ENCODE results near the gene DTX1. TPM values are rescaled to one million over a fixed set of nuclear protein-coding genes. Genes with fewer than 3 reads are reported as not detected.
A peak's percentile ranks its signal among the peaks of the same experiment; 100 is the strongest.

The DTX1 gene
- total RNA-seq, 2 donors from 2014 or later = 4.5 to 6.3 TPM

- DNase-seq (ENCODE audit: low spot score) = no peak
- intact Hi-C loops (cut with DNase I) = no loop called here
Observed at GRCh38 chr12:113067987-113068935, 11.7 kb downstream of the DTX1 start.

DNA sequence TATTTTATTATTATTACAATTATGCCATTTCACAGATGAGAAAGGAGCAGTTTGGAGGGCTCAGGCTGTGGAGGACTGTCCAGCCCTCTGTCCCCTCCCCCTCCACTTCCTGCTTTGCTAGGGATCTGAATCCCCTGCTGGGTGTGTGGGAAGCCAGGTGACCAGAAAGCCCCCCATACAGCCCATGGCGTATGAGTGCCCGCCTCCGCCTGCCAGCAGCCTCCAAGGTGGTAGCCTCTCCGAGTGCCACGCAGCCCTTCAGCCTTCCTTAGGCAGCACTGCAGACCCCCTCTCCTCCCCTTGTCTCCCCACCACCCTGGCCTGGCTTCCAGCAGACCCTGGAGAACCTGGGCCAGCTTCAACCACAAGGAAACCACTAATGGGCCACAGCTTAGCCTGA is 12.6 kb downstream of the DTX1 start:
- DNase-seq (ENCODE audit: low spot score) = no peak
- intact Hi-C loops (cut with DNase I) = no loop called here

GRCh38 chr12:113069751-113070116 is 13.2 kb downstream of the DTX1 start:
- intact Hi-C loops (cut with DNase I) = no loop called here
- DNase-seq (ENCODE audit: low spot score) = no peak

GRCh38 chr12:113070117-113070906 is 13.8 kb downstream of the DTX1 start:
- DNase-seq (ENCODE audit: low spot score) = no peak
- intact Hi-C loops (cut with DNase I) = no loop called here

- intact Hi-C loops (cut with DNase I) = no loop called here
- no peak for DNase-seq (ENCODE audit: low spot score)
Observed at GRCh38 chr12:113071135-113072112, 14.9 kb downstream of the DTX1 start.

DNA sequence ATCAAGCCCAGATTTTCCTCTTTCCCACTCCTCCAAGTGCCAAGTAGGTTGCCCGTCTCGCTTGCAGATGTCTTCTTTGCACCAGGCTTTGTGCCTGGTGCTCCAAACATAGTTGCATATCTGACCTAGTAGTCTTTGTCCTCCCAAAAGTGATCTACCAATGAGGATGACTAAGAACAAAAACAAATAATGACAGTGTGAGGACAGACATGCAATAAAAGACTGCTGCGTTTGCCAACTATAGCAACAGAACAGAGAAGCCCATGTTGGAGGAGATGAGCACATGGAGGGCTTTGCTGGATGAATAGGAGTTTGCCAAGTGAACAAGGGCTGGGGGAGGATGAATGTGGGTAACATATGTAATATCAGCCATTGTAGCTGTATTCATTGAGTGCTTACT is 15.6 kb downstream of the DTX1 start:
- DNase-seq (ENCODE audit: low spot score) = no peak
- intact Hi-C loops (cut with DNase I) = no loop called here

DNA sequence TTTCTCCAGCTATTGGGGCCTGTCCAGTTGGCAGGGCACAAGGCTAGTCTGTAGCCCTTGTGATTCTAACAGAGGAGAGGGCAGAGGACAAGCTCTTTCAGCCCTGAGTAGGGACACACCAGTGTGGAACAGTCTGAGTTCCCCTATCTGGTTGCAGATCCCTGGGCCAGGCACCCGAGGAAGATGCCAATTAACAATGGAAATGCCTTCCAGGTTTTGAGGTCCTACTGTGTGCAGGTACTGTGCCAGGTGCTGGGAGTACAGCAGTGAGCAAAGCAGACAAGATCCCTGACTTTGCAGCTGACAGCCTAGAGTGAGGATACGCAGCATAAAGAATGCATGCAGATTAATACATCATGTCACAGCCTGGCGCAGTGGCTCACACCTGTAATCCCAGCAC is 17.1 kb downstream of the DTX1 start:
- intact Hi-C loops (cut with DNase I) = no loop called here

GRCh38 chr12:113075137-113075683 is 18.7 kb downstream of the DTX1 start:
- peak; percentile 44 for DNase-seq (ENCODE audit: low spot score)
- intact Hi-C loops (cut with DNase I) = loop anchor here in 1 of 2 donors (2.0 kb wide), 1 partner anchor 32 kb away; no protein-coding TSS in a partner anchor

More for the DNA sequence above, 17.1 kb downstream of the DTX1 start:
- no peak for DNase-seq (ENCODE audit: low spot score)

DNA sequence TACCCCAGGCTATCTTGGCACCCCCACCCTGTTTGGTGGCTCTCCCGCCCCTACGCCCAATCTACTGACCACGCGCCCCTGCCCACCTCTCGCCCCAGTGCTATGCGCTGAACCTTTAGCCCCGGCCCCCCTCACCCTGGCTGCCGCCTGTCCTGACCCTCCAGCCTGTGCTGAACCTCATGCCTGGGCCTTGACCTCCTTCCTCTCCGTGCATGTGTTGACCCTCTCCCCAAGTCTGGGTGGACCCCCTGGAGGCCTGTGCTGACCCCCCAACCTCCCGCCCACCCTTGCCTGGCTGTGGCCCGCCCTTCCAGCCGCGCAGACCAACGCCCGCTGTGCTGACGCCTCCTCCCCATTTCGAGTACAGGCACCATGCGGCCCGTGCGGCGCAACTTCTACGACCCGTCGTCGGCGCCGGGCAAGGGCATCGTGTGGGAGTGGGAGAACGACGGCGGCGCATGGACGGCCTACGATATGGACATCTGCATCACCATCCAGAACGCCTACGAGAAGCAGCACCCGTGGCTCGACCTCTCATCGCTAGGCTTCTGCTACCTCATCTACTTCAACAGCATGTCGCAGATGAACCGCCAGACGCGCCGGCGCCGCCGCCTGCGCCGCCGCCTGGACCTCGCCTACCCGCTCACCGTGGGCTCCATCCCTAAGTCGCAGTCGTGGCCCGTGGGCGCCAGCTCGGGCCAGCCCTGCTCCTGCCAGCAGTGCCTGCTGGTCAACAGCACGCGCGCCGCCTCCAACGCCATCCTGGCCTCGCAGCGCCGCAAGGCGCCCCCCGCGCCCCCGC is 20.7 kb downstream of the DTX1 start:
- DNase-seq (ENCODE audit: low spot score) = no peak
- intact Hi-C loops (cut with DNase I) = no loop called here

GRCh38 chr12:113077859-113078255 is 21.3 kb downstream of the DTX1 start:
- intact Hi-C loops (cut with DNase I) = no loop called here
- DNase-seq (ENCODE audit: low spot score) = no peak

DNA sequence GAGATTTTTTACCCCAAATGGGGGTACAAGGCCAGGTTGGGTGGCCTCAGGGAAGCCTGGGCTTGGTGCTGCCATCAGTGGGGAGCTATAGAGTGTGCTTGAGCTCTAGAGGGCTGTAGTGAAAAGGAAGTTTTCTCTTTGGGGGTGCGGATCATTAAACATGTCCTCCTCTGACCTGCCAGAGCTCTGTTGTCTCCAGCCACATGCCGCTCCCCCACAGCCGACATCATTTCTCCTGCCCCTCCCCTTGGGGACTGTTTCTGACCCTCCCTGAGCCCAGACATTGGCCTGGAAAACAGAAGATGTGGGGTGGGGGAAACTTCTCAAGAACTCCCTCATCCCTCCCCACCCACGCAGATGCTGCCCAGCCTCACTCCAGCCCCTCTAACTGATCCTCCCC is 25.3 kb downstream of the DTX1 start:
- DNase-seq (ENCODE audit: low spot score) = no peak

GRCh38 chr12:113082486-113083148 is 26.1 kb downstream of the DTX1 start:
- DNase-seq (ENCODE audit: low spot score) = no peak
- intact Hi-C loops (cut with DNase I) = no loop called here

More for the DNA sequence above, 25.3 kb downstream of the DTX1 start:
- intact Hi-C loops (cut with DNase I) = no loop called here

- intact Hi-C loops (cut with DNase I) = no loop called here
Observed at GRCh38 chr12:113083863-113084435, 27.4 kb downstream of the DTX1 start.

DNA sequence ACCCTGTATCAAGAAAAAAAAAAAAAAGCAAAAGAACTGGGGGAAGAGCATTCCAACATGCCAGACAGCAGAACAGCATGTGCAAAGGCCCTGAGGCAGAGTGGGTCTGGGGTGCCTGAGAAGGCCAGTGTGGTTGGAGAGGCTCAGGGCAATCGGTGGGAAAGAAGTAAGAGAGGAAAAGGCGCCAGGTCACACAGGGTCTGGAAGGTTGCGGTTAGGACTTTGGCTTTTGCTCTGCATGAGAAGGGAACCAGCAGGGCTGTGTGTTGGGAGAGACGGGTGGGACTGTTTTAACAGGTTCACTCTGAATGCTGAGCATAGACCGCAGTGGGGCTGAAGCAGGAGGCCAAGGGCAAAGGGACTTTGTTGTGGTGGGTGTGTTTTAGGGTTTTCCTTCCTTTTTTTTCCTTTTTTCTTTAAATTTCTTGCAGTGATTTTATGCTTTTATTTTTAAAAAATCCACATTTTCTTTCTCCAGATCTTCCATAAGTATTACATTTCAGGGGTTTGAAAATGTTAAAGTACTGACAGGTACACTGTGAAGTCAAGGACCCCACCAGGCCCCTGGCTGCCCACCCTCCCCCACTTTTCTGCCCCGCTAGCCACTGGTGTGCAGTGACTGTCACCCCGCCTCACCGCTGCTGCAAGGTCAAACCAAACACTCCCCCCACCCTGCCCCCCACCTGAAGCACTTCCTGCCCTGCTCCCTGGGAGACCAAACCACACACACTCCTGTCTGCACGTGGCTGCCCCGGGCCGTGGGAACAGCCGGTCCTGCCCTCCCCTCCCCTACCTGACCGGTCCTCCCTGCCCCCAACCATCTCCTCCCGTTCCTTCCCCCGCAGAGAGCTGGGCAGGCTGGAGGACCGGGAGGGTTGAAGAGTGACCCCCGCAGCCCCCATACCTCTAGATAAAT is 30.0 kb downstream of the DTX1 start:
- intact Hi-C loops (cut with DNase I) = no loop called here
- DNase-seq (ENCODE audit: low spot score) = no peak

More at GRCh38 chr12:113083863-113084435, 27.4 kb downstream of the DTX1 start:
- no peak for DNase-seq (ENCODE audit: low spot score)

GRCh38 chr12:113087193-113087592 is 30.7 kb downstream of the DTX1 start:
- intact Hi-C loops (cut with DNase I) = no loop called here
- no peak for DNase-seq (ENCODE audit: low spot score)

- intact Hi-C loops (cut with DNase I) = no loop called here
- no peak for DNase-seq (ENCODE audit: low spot score)
Observed at GRCh38 chr12:113088037-113088436, 31.5 kb downstream of the DTX1 start.
